AG09319 (cell line): ENCODE measurements around the gene CDC42BPB.
"Not testable (repeated sequence)": the region's sequence is repeated elsewhere in the genome, so short reads cannot be mapped to it uniquely, and the experiment has no call there.

Experiments
- DNase-seq: peaks from one replicate; pipeline ENCODE4 v3.0.0-alpha.2; 2010; ENCODE audit warnings: low read depth; ENCODE audit errors: extremely low read depth
- TF ChIP-seq, protein P1 (sequence below): IDR thresholded peaks from 2 replicates; pipeline ENCODE4 v1.5.1; 2011; ENCODE audit warnings: low read depth, mild to moderate bottlenecking, inconsistent platforms, low read length, moderate library complexity

The CDC42BPB gene

DNA sequence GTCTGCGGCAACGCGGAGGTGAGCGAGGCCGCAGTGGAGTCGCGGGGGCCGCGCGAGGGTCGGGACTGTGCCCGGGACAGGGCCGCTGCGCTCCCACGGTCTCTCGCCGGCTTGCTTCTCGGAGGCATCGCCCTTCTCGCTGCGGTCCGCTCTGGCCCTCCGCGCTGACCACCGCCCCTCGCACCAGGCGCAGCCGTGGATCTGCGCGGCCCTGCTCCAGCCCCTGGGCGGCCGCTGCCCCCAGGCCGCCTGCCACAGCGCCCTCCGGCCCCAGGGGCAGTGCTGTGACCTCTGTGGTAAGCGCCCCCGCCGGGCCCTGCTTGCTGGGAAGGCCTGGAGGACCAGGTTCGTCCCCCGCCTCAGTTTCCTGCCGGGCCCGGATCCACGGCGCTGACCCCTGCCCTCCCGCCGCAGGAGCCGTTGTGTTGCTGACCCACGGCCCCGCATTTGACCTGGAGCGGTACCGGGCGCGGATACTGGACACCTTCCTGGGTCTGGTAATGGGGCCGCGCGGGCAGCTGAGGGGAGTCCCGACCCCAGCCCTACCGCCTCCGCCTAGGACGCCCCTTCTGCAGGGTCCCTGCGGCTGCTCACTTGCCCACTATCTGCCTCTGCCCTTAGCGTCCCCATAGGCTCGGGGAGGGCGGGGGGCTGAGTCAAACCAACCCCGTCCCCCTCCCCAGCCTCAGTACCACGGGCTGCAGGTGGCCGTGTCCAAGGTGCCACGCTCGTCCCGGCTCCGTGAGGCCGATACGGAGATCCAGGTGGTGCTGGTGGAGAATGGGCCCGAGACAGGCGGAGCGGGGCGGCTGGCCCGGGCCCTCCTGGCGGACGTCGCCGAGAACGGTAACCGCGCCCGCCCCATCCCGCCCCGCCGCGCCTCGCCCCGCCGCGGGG, 127.9 kb downstream of the CDC42BPB start:
- TF ChIP-seq, protein P1, sequence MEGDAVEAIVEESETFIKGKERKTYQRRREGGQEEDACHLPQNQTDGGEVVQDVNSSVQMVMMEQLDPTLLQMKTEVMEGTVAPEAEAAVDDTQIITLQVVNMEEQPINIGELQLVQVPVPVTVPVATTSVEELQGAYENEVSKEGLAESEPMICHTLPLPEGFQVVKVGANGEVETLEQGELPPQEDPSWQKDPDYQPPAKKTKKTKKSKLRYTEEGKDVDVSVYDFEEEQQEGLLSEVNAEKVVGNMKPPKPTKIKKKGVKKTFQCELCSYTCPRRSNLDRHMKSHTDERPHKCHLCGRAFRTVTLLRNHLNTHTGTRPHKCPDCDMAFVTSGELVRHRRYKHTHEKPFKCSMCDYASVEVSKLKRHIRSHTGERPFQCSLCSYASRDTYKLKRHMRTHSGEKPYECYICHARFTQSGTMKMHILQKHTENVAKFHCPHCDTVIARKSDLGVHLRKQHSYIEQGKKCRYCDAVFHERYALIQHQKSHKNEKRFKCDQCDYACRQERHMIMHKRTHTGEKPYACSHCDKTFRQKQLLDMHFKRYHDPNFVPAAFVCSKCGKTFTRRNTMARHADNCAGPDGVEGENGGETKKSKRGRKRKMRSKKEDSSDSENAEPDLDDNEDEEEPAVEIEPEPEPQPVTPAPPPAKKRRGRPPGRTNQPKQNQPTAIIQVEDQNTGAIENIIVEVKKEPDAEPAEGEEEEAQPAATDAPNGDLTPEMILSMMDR = no peak
- DNase-seq = no peak

DNA sequence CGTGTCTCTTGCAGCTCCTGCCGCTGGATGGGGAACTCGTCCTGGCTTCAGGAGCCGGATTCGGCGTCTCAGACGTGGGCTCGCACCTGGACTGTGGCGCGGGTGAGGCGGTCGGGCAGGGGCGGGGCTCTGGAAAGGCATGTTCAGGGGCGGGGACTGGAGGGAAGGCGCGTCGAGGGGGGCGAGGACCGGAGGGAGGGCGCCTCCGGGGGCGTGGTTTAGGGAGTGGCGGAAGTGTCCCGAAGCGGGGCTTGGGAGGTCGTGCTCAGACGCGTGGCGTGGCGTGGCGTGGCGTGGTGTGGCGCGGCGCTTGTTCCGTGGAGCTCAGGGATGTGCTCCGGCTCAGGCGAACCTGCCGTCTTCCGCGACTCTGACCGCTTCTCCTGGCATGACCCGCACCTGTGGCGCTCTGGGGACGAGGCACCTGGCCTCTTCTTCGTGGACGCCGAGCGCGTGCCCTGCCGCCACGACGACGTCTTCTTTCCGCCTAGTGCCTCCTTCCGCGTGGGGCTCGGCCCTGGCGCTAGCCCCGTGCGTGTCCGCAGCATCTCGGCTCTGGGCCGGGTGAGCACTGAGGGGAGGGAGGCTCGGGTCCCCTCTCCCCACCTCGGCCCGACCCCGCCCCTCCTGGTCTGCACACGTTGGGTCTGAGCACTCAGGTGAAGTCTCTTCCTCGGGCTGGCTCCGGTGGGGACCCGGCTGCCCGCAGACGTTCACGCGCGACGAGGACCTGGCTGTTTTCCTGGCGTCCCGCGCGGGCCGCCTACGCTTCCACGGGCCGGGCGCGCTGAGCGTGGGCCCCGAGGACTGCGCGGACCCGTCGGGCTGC, 128.7 kb downstream of the CDC42BPB start:
- TF ChIP-seq, protein P1 = no peak
- DNase-seq = no peak

DNA sequence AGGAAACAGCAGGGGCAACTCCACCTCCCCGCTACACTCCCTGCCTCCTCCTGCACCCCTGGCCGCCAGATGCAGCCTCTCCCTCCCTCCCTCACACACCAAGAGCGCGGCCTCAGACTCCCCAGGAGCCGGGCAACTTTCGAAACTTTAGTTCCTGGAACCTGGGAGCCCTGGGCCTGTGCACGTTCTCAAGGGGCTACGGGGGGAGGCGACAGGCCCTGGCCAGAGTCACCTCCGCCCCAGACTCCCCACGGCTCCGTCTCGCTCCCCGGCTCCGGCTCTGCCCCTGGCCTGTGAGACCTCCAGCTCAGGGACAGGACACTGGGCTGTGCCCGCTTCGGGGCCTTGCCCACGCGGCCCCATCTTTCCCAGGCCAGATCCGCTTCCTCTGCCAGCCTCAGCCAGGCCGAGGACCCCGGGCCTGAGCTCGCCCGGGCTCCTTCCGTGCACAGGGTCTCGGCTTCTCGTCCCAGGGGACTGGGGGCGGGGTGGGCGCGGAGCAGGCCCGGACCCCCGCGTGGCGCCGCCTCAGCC, 129.4 kb downstream of the CDC42BPB start:
- TF ChIP-seq, protein P1 = no peak
- DNase-seq = no peak

DNA sequence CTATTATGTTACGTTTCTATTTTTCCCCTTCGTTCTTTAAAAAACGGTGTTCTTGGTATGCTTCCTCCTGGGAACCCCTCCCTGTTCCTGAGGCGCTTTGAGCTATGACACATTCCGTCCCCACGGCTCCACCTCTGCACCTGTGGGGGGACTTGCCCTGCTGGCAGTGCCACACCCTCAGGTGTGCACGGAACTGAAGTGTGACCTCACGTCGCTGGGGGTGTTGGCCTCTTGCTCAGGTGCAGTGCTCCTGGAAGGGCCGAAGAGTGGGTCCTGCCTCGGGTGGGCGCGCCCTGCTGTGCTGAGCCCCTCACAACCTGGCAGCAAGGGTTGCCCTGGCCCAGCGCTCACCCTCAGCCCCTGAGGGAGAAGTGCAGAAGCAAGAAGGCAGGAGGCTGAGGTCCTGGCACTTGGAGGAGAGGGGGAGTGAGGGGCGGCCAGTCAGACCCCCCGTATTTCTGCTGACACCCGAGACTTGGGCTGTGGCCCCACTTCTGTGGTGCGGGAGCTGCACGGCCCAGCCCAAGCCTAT, 129.9 kb downstream of the CDC42BPB start:
- TF ChIP-seq, protein P1 = no peak
- no peak for DNase-seq

DNA sequence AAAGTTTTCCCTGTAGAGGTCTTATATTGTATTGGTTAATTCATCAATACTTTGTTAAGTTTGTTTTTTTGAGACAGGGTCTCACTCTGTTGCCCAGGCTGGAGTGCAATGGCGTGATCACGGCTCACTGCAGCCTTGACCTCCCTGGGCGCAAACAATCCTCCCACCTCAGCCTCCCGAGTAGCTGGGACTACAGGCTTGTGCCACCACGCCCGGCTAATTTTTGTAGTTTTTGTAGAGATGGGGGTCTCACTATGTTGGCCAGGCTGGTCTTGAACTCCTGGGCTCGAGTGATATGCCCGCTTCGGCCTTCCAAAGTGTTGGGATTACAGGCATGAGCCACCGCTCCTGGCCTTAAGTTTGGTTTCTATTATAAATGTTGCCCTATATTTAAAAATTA, 130.5 kb downstream of the CDC42BPB start:
- DNase-seq = not testable (repeated sequence)

DNA sequence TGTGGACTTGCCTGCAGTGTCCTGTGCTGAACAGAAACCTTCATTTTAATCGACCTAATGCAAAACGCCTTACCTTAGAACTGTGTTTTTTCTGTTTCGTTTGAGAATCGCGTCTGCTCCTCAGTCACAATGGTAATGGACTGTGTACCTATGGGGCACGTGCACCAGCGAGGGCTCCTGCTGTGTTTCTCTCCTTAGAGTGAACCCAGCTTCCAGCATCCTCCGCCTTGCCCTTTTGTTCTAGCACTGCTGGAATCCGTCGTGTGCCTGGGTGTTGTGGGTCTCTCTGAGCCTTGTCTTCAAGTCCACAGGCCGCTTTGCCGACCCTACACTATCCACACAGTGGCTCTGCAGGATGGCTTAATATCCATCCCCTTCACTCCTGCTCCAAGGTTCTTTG, 131.2 kb downstream of the CDC42BPB start:
- TF ChIP-seq, protein P1 = no peak
- no peak for DNase-seq

DNA sequence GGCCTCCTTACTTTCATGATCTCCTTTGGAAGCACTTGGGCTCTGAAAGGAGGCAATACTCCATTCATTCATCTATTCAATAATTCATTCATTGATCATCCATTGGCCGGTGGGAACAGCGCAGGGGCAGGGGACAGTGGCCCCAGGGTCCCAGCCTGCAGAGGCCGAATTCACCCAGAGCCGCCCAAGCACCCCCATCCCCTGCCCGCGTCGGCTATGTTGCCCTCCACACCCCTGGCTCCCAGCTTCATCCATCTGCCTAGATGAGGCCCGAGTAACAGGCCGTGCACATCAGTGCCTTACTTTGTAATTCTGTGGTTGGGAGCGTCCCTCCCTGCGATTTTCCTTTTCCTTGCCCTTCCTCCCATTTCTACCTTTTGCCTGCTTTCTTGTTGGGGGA, 131.7 kb downstream of the CDC42BPB start:
- DNase-seq = no peak

More for the DNA sequence above, 131.7 kb downstream of the CDC42BPB start:
- TF ChIP-seq, protein P1 = no peak
